Measurements from ENCODE around the gene ASNSD1. TPM values are rescaled to one million over a fixed set of nuclear protein-coding genes. Genes with fewer than 3 reads are reported as not detected.

ASNSD1 gene
- total RNA-seq, 1 experiment from 2014 or later = 48.5 TPM

DNA sequence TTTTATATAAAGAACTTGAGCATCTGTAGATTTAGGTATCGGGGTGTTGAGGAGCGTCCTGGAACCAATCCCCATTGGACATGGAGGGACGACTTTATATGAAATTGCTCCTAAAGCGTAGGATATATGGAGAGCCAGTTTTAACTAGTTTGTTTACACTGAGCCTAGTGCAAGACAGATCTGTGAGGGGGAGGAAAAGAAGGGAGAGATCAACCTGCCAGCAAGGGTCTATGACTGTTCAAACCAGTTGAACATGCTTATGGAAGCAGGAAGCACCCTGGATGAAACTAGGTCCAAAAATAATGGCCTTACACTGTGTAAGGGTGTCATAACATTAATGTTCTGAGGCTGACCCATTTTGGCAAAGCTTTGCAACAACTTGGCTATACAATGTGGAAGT is 46.7 kb upstream of the ASNSD1 start:
- Histone ChIP-seq H3K79me2 (ENCODE audit: insufficient read depth, low read length) (no peaks in the 10 kb centered on the region), H2BK15ac (ENCODE audit: low read depth, low read length) (no peak overlapping the region), H4K5ac (ENCODE audit: insufficient read length, low read depth, low read length) (no peak overlapping the region), H2BK12ac (ENCODE audit: insufficient read length, low read depth, low read length) (no peak overlapping the region), H4K8ac (replicated peaks; ENCODE audit: insufficient read length, low read depth, low read length) (no peak overlapping the region), H3K9ac (ENCODE audit: extremely low read depth, insufficient read length, low read length) (no peak overlapping the region), H4K91ac (ENCODE audit: insufficient read length, low read depth, low read length) (no peak overlapping the region), H3K4me1 (ENCODE audit: insufficient read depth, low read length) (no peaks in the 10 kb centered on the region), H3K9me3 (ENCODE audit: control insufficient read depth, low read depth, low read length) (no peaks in the 10 kb centered on the region), H4K20me1 (ENCODE audit: control insufficient read depth, insufficient read depth, insufficient read length) (no peaks in the 10 kb centered on the region), H3K79me1 (ENCODE audit: insufficient read depth, low read depth, low read length, poor library complexity, severe bottlenecking) (no peaks in the 10 kb centered on the region), H3K23ac (ENCODE audit: insufficient read length, low read depth, low read length) (no peak overlapping the region), H2BK120ac (ENCODE audit: low read depth, low read length, poor library complexity, severe bottlenecking) (no peak overlapping the region), H3K18ac (ENCODE audit: insufficient read length, low read depth, low read length) (no peak overlapping the region), H2BK20ac (ENCODE audit: low read depth, low read length, poor library complexity, severe bottlenecking) (no peak overlapping the region), H3K56ac (ENCODE audit: insufficient read length, low read depth, low read length) (no peak overlapping the region), H3K14ac (ENCODE audit: insufficient read depth, low read length) (no peak overlapping the region), H2AK5ac (ENCODE audit: insufficient read length, low read length) (no peak overlapping the region), H3K4me2 (ENCODE audit: insufficient read depth, insufficient read length, low read length) (no peak overlapping the region), H3K23me2 (ENCODE audit: insufficient read length, low read depth, low read length, poor library complexity, severe bottlenecking) (no peaks in the 10 kb centered on the region), H2BK5ac (ENCODE audit: insufficient read length, low read length) (no peak overlapping the region), H3T11ph (ENCODE audit: low read length) (no peak overlapping the region), H2AFZ (ENCODE audit: low read length) (no peak overlapping the region), H3K27me3 (ENCODE audit: insufficient read depth, low read length) (no peaks in the 10 kb centered on the region), H3K4ac (ENCODE audit: low read depth, low read length) (no peak overlapping the region), H3K27ac (ENCODE audit: insufficient read length, low read depth, low read length) (no peak overlapping the region)
- DNase-seq = no peak
- Mint-ChIP-seq H3K4me3 (no peak overlapping the region), H3K27me3 (ENCODE audit: low read depth) (no peaks in the 10 kb centered on the region), H3K36me3 (ENCODE audit: insufficient read depth in 1 of 3, low read depth in 3 of 3) (no peaks in the 10 kb centered on the region), H3K9me3 (no peaks in the 10 kb centered on the region), H3K27ac (no peak overlapping the region), H3K4me1 (no peaks in the 10 kb centered on the region)
- TF ChIP-seq CTCF (conservative IDR thresholded peaks at IDR 0.05) = no peak
- WGBS (ENCODE audit: extremely low coverage, insufficient read length, low lambda C conversion rate) = no CpG with 5 or more reads among the region's 4 CpGs

All from H9 (cell line).